Stimulated activated CD4-positive, alpha-beta T cell treated with anti-CD3 and anti-CD28 coated beads, TNF-alpha, amount 100 ng/mL, for 1 hour (primary cell): ENCODE results near the gene APLP2.
"Not testable (repeated sequence)": the region's sequence is repeated elsewhere in the genome, so short reads cannot be mapped to it uniquely, and the experiment has no call there.

Experiments used
- DNase-seq, 3 donors: peaks; one replicate each; pipeline ENCODE4 v3.0.0-alpha.2; 2020; ENCODE audit warnings: low read depth in 3 of 3, low spot score in 1 of 3

Gene APLP2

DNA sequence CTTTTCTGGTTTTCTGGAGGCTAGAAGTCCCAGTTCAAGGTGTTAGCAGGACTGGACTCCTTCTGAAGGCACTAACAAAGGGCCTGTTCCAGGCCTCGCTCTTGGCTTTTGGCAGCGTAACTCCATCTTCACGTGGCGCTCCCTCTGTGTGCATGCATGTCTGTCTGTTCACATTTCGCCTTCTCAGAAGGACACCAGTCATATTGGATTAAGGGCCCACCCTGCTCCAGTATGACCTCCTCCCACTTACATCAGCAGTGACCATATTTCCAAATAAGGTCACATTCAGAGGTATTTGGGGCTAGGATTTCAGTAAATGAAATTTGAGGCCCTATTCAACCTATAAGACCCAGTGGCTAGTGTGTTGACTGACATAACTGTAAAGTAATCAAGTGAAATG, 20.0 kb downstream of the APLP2 start:
- no peak for DNase-seq

DNA sequence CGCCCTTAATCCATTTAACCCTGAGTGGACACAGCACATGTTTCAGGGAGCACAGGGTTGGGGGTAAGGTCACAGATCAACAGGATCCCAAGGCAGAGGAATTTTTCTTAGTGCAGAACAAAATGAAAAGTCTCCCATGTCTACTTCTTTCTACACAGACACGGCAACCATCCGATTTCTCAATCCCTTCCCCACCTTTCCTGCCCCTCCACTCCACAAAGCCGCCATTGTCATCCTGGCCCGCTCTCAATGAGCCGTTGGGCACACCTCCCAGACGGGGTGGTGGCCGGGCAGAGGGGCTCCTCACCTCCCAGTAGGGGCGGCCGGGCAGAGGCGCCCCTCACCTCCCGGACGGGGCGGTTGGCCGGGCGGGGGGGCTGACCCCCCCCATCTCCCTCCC, 20.8 kb downstream of the APLP2 start:
- not testable (repeated sequence) for DNase-seq

DNA sequence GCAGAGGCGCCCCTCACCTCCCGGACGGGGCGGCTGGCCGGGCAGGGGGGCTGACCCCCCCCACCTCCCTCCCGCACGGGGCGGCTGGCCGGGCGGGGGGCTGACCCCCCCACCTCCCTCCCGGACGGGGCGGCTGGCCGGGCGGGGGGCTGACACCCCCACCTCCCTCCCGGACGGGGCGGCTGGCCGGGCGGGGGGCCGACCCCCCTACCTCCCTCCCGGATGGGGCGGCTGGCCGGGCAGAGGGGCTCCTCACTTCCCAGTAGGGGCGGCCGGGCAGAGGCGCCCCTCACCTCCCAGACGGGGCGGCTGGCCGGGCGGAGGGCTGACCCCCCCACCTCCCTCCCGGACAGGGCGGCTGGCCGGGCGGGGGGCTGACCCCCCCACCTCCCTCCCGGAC, 21.5 kb downstream of the APLP2 start:
- not testable (repeated sequence) for DNase-seq

DNA sequence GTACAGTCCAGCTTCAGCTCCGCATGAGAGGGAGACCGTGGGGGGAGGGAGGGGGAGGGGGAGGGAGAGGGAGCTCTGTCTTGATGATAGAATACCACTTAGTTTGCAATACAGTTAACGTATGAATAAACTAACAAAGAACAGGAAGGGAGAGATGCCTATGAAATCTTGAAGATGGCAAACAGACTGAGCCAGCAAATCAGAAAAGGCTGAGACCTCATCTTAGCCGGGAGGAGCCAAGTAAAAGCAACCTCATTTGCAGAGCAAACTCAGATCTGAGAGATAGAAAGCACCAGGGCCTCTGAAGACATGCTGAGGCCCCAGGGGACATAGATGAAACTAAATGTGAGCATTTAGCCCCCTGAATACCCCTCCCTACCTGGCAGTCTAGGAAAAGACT, 23.0 kb downstream of the APLP2 start:
- DNase-seq = no peak

DNA sequence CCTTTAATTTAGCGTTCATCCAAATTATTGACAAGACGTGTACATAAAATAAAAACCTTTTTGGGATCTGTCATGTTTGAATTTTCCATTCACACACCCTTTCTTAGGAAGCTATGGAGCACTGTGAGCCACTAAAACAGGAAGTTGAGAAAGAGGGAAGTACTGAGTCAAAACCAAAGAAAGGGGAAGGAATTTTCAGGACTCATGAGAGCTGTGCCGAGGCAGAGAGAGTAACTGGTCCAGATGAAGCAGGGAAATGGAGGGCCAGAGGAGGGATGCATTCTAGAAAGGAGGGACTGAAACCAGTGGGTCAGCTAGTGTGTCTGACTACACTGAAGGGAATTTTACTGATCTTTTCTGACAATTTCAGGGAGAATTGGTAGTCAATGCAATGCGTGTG, 24.9 kb downstream of the APLP2 start:
- no peak for DNase-seq

DNA sequence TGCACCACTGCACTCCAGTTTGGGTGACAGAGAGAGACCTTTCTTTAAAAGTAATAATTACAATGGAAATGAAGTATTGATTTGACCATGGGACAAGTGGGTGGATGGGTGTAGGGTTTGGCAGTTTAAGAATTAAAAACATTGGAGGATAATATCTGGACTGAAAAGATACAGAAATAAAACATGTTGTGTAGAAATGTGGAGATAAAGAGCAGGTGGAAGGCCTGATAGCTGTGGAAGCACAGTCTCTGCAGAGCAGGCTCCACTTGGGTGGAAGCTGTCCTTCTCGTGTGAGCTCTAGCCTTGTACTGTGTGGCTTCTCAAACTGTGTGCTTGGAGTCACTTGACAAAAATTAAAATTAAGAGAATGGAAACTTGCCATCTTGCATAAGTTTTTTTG, 25.6 kb downstream of the APLP2 start:
- no peak for DNase-seq

DNA sequence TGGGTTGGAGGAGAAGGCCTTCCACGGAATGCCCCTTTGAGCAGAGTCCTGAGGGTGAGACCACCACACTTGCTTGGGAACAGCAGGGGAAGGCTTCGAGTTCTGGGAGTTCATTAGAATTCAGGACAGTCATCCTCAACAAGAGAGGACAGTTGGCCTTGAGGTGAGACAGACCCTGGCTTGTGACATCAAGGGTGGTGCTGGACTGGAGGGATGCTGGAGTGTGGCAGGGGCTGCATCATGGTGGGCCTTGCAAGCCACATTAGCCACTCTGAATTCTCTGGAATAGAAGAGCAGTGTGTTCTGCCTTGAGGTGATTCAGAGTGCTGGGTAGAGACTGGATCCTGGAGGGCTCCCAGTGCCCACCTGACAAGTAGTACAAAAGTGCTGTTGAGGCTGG, 26.3 kb downstream of the APLP2 start:
- no peak for DNase-seq

DNA sequence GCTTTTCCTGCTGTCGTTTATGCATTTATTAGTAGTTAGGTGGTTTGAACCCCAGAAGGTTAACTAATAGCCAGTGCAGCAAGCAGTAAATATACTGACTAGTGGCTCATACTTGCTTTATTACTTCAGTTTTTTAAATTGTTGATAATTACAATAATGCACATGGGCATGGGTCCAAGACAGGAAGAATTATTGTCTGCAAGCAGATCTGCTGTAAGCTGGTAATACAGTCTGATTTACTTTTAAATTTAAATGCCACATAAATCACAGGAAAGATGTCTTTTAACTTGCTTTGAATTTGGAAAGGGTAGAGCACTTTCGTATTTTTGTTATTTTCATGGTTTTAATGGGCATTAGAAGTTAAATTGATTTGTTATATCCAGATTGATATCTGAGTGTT, 27.1 kb downstream of the APLP2 start:
- DNase-seq = no peak

DNA sequence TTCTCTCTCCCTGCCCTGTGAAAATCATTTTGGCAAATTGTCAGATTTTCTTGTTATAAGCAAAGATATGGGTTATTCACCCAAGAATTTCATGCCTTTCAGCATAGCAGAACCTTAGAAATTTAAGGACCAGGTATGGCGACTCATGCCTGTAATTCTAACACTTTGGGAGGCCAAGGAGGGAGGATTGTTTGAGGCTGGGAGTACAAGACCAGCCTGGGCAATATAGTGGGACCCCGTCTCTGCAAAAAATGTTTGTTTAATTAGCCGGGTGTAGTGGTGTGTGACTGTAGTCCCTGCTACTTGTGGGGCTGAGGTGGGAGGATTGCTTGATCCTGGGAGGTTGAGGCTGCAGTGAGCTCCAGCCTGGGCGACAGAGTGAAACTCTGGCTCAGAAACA, 27.6 kb downstream of the APLP2 start:
- DNase-seq = no peak

DNA sequence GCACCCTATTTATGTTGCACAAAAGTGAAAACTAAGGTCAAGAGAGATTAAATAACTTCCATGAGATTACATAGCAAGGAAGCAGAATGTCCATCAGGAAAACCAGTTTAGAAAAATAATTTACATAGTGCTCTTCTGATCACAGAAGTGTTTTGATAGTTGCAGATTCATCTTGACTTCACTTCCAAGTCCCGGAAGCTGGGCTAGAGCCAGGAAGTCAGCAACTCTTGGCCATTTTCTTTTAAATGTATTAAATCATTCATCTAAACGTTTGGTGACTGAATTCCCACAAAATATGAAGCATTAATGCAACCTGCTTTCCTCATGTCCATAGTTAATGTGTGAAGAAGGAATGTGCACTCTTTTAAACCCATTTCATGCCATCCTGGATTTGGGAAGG, 29.7 kb downstream of the APLP2 start:
- no peak for DNase-seq

DNA sequence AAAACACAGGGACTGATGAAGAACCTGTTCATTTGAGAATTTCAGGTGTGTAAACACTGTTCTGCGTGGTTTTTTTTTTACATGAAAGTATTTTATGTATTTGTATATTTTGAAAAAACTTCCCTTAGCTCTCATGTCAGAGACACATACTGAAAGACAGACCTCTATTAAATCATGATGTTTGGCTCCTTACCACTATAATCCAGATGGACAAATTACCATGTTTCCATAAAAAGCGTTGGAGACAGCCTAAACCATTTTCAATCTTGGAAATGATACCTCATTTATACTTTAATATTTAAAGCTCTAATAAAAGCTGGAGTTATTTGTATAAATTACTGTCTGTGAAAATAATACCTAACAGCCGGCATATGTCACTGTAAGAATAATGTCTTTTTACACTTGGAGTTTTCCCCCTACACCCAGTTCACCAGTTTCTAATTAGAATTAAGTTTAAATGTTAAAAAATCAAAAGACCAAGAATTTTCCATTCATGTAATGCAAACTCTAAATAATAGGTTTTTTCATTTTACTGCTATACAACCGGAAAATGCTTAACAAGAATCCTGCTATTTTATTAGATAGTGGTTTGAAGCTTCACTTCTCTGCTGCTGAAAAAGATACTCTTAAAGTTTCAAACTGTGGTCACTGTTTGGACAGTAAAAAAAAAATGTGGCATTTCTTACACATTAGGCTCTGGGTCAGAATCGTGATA, 30.8 kb downstream of the APLP2 start:
- DNase-seq = no peak

DNA sequence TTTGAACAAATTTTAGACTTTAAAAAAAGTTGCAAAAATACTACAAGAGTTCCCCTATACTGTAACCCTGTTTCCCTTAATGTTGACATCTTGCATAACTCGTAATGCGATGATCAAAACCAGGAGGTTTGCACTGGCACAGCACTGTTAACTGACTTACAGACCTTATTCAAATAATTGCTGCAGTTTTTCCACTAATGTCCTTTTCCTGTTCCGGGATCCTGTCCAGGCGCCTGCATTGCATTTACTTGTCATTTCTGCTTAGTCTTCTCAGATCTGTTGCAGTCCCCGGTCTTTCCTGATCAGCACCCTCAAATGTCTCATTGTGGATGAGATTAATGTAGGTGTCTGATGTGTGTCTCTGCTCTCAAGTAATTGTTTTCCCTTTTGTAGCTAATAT, 32.0 kb downstream of the APLP2 start:
- DNase-seq = no peak

DNA sequence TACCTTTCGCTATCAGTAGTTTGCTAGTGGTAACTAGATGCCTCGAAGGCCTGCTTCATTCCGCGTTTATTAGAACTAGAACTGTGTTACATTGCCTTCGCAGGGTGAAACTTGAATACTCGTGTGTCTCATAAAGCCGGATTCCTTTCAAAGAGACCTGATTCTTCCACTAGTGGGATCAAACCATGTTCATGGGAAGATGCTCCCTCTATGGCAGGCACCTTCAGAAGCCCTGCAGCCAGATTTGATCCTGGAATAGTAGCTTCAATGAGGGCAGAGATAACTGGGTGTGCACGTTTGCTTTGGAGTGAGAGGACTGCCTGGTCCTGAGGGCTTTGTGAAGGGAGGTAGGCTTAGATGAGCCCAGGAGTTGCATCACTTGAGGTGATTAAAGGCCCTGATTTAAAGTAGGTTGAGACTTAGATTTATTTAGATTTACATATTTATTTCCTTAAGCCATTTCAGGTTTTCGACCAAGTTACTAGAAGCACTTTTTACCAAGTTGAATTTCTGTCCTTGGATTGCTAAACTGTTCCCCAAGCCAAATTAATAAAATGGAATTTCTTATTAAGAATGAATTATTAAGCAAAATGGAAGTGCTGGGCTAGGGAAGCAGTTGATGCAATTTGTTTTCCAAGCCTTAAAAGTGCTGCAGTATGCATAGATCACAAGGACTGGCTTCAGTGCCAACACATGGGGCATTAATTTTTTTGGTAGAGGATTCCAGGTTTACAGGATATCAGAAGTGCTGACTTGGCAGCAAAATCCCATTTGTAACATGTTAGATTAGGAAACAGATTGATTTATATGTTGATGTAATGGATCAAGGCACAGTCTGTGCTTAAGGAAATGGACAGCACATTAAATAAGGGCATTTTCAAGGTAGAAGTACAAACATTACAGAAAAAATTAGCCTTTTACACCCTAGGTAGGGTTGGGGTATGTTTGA, 32.9 kb downstream of the APLP2 start:
- DNase-seq = no peak

DNA sequence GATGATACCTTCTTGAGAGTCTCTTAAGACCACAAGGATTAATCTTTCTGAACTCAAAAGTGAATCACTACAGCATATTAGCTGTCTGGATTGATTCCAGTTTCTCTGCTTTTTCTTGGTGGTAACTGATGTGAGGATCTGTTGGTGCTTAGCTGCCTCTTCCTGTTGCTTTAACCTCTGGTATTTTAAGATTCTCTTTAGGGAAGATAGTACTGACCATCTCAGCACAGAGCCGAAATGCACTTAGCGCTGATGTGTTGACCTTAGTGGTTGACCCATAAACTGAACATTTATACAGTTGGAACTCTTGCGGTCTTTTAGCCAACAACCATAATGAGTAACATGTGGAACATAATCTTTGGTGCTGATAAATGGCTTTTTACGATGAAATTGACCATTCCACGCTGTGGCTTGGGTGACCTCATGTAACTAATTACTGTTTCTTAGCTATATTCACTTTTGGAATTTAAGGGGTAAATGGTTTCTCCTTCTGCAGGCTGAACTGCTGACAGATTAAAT, 33.7 kb downstream of the APLP2 start:
- DNase-seq = no peak

DNA sequence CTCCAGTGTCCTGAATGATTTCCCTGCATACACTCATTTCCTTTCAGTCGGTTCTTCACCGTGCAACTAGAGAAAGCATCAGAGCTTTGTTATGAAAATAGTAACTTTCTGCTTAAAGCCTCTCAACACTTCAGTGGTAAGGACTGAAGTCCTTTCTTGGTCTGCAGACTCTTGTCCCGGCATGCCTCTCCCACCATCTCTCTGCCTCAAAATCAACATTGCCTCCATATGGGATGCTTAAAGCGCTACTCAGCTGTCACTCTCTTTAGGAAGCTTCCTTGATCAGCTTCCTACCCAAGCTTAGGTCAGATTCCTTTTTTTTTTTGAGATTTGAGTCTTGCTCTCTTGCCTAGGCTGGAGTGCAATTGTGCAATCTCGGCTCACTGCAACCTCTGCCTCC, 36.7 kb downstream of the APLP2 start:
- DNase-seq = no peak

DNA sequence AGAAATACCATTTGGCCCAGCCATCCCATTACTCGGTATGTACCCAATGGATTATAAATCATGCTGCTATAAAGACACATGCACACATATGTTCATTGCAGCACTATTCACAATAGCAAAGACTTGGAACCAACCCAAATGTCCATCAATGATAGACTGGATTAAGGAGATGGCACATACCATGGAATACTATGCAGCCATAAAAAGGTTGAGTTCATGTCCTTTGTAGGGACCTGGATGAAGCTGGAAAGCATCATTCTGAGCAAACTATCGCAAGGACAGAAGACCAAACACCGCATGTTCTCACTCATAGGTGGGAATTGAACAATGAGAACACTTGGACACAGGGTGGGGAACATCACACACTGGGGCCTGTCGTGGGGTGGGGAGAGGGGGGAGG, 39.0 kb downstream of the APLP2 start:
- DNase-seq = not testable (repeated sequence)

DNA sequence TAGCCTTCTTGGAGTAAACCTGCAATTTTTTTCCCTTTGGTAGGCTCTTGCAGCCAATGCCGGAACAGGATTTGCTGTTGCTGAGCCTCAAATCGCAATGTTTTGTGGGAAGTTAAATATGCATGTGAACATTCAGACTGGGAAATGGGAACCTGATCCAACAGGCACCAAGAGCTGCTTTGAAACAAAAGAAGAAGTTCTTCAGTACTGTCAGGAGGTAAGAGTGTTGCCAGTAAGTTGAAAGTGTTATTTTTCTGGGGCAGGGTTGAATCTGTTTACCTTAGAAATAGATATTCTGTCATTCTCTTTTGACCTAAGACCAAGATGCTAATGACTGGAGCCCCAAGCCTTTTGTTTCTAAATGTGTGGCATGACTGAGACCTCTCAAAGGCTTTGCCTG, 39.7 kb downstream of the APLP2 start:
- DNase-seq = no peak

DNA sequence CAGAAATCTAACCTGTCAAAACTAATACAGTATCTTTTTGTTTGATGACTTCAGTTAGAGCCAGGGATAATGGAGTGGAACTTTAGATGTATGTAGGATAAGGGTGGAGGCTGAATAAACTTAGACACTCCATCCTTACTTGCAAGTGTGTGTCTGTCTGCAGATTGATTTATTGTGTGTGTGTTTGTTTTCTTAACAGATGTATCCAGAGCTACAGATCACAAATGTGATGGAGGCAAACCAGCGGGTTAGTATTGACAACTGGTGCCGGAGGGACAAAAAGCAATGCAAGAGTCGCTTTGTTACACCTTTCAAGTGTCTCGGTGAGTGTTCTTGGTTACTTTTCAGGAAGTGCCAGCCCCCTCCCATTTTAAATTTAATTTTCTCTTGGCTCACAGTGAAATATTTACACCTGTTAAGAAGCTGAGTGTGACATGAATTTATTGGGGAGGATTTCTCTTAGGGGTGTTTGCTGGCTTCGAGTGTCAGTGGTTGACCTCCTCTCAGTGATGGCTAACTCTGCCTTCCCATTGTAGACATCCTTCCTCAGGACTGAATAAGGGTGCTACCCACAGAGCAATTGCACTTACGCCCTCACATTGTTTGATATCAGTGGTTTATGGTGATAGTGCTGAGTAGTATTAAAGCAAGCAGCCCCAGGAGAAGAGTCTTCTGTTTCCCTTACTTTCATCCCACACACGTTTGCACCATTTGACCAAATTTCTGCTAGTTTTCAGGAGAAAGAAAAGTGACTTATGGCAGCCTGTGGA, 40.8 kb downstream of the APLP2 start:
- DNase-seq = no peak

DNA sequence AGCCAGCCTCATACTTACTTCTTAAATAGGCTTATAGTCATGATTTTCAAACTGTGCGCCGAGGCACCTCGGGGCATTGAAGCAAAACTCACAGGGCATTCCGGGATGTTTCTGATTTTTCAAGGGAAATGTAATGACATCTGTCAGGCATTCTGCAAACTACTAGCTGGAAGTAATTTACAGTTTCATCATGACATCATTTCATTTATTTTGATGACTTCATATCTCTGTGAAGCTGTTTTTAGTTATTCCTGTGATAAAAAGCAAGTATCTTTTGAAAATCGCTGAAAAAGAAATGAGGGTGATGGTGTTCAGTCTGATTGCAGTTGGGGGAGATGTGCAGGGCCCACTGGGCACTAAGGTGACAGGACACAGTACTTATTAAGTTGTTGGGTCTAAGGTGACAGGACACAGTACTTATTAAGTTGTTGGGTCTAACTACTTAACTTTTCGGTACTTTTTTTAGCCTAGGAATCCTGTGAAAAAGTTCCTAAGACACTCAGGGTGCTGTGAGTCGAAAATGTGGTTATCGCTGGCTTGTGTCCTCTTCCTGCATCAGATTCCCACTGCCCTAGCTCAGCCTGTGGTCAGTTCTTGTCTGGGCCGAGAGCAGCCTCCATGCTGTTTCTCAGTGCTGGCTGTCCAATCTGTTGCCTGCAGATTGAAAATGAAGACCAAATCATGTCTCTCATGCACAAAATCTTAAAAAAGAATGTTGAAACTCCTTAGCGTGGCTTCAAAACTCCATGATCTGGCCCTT, 42.6 kb downstream of the APLP2 start:
- DNase-seq = no peak

DNA sequence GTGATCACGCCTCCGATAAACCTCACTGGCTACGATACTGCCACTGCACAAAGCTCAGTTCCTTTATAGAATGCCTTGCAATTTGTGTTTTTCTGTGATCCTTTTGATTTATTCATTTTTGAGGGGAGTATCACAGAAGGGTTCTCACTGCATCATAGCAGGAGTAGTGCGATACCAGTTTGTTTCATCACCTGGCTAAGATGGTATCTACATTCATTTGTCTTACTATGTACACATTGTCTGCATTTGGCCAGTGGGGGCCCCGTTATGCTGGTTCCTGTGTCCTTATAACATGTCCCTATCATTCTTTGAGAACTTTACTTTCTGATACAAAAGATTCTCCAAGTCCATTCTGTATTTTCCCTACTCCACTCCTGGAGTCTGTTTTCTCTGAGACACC, 44.6 kb downstream of the APLP2 start:
- no peak for DNase-seq

DNA sequence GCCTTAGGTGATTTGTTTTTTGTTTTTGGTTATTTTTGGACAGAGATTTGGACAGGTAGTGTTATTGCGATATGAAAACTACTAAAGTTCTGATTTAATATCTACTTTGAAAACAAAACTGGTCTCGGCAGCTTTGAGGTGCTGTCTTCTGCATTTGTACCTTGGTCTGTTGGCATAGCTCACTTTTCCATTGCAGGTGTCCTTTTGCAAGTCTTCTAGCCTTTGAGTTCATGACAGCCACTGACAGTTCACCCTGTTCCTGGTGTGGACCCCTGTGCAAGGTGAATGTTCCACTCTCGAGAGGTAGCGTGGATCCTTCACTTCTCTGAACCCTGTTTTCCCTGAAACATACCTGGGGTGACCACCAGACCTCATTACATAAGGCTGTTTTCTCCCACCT, 45.0 kb downstream of the APLP2 start:
- DNase-seq = no peak
